Adrenal gland (tissue), 12 donors: ENCODE data around the gene GZMB. TPM values are rescaled to one million over a fixed set of nuclear protein-coding genes. Genes with fewer than 3 reads are reported as not detected.

Experiments
- DNase-seq, 7 donors: peaks; one replicate each; pipeline ENCODE4 v3.0.0-alpha.2; 2019 to 2020
- H3K27ac ChIP-seq, 5 donors: fragments of 200-600 bp; sonication (generic) in 4 of 5; 1 replicate in 3 of 5; 2 replicates in 2 of 5; pipeline versions ENCODE4 v1.5.1 to v1.8.0; 2016 to 2020; ENCODE audit warnings: mild to moderate bottlenecking in 1 of 5
- H3K27me3 ChIP-seq: fragments of 200-600 bp; 2 replicates; pipeline ENCODE4 v1.8.0; 2021
- H3K36me3 ChIP-seq, 2 donors: fragments of 200-600 bp; replicated peaks in 1 of 2; 1 replicate in 1 of 2; 2 replicates in 1 of 2; pipeline versions ENCODE4 v1.5.1 to v1.8.0; 2018 to 2022
- H3K4me1 ChIP-seq, 2 donors: fragments of 200-600 bp; replicated peaks in 1 of 2; 1 replicate in 1 of 2; 2 replicates in 1 of 2; pipeline versions ENCODE4 v1.5.1 to v1.8.0; 2018 to 2021
- H3K4me3 ChIP-seq, 4 donors: fragments of 200-600 bp; sonication (generic) in 3 of 4; one replicate each; pipeline ENCODE4 v1.5.1; 2016 to 2018
- H3K9me3 ChIP-seq, 3 donors: fragments of 200-600 bp; sonication (generic) in 1 of 3; replicated peaks in 1 of 3; 1 replicate in 2 of 3; 2 replicates in 1 of 3; pipeline versions ENCODE4 v1.5.1 to v1.8.0; 2016 to 2021
- CTCF ChIP-seq, 6 experiments: fragments of 450-650 bp in 4 of 6; fragments of 200-600 bp in 2 of 6; sonication (generic) in 1 of 6; IDR thresholded peaks; 1 replicate in 5 of 6; 2 replicates in 1 of 6; pipeline versions ENCODE4 v1.5.1 to v1.8.0; 2016 to 2021; ENCODE audit warnings: antibody characterized with exemption in 6 of 6, mild to moderate bottlenecking in 2 of 6, moderate library complexity in 1 of 6
- POLR2A ChIP-seq, 2 donors: fragments of 450-650 bp; IDR thresholded peaks; one replicate each; pipeline ENCODE4 v1.6.1; 2017; ENCODE audit warnings: antibody characterized with exemption in 2 of 2, mild to moderate bottlenecking in 2 of 2, moderate library complexity in 1 of 2
- WGBS, 4 donors: extraction: QIAGEN DNeasy Blood & Tissue Kit in 2 of 4; methylation state at CpG; one replicate each; pipeline versions ENCODE4 v1.1.5 to v1.1.7; 2013 to 2017; 5-methylcytosine and 5-hydroxymethylcytosine counted together
- intact Hi-C, 2 donors: fragments of 100-400 bp; cut with DNase I; formaldehyde crosslinking; loops; one replicate each; pipeline versions ENCODE4 v1.14.1 to v1.15.0; 2022 to 2023
- polyA plus RNA-seq, 3 donors: library from polyadenylated mRNA; stranded (reverse); fragments of 200-250 nt in 2 of 3; fragments of 350-450 nt in 1 of 3; fragmentation: Illumina TruSeq in 1 of 3; extraction: RNeasy Lipid Tissue Mini Kit (QIAGEN cat#74804) in 1 of 3; gene quantifications; one replicate each; pipeline ENCODE4 v1.2.3, GENCODE V29; 2013 to 2014
- total RNA-seq, 9 donors: library from RNA; depleted of rRNA in 4 of 9; stranded (reverse); fragments of >200 nt in 4 of 9; fragments of 120-200 nt in 1 of 9; fragmentation: NEBNext Ultra II Directional in 1 of 9; extraction: Animal tissue kit (Norgen Biotek cat#: 25700) in 1 of 9; gene quantifications; one replicate each; pipeline versions ENCODE4 v1.1.0 to v1.2.4, GENCODE V29; 2013 to 2023
- donor health status: healthy with polysubstance abuse.
- donor health status: Bipolar disorder and iron deficiency.
- donor health status: DM: yes; HTN: yes; CAD: no.
- donor health status: DM: no; HTN: no; CAD: no.
- donor health status: DM: no; HTN: no; CAD: no.
- donor health status: DM: yes; HTN: yes; CAD: no.

Gene GZMB
- total and polyA plus RNA-seq, 12 donors, result 0.39 to 5.6 (median 1.6) TPM; not detected in 2

- H3K27ac ChIP-seq, result no peak overlapping the region
- no peak for TF ChIP-seq CTCF (IDR thresholded peaks at IDR 0.05)
- no peak for TF ChIP-seq POLR2A (IDR thresholded peaks at IDR 0.05)
- no peaks in the 10 kb centered on the region for H3K36me3 ChIP-seq
- H3K27me3 ChIP-seq, result no peaks in the 10 kb centered on the region
- no peaks in the 10 kb centered on the region for H3K9me3 ChIP-seq
- H3K4me3 ChIP-seq, result no peak overlapping the region
- no peak for DNase-seq
- H3K4me1 ChIP-seq, result no peaks in the 10 kb centered on the region
- intact Hi-C loops, result no loop called here
- WGBS, 4 donors, result 75 to 81% (median 80%) methylated on average over 3 of the region's 3 CpGs
Observed at GRCh38 chr14:24639270-24639669, 5.3 kb upstream of the GZMB start.

DNA sequence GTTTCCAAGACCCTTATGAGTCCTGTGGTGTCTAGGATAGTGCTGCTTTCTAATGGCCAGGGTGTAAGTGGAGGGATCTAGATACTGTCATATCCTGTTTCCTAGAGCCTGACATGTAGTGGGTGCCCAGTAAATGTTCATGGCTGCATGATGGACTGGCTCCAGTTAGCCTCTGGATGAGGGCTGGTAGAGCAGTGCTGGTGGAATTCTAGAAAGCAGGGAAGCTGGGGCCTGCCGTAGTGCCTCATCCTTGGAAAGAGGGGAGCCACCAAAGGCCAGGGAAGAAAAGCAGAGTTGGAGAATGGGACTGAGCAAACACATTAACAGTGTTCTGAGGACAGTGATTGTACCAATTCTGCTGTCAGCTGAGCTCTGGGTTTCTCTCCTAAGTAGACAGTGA, 637 bp downstream of the GZMB start:
- H3K4me1 ChIP-seq, result no peaks in the 10 kb centered on the region
- no peak overlapping the region for H3K4me3 ChIP-seq
- intact Hi-C loops, result no loop called here
- TF ChIP-seq POLR2A (IDR thresholded peaks at IDR 0.05) (no peak), CTCF (IDR thresholded peaks at IDR 0.05) (no peak)
- H3K27ac ChIP-seq, result no peak overlapping the region
- WGBS, 4 donors, result 67 to 100% (median 83%) methylated on average over 1 of the region's 1 CpG
- no peaks in the 10 kb centered on the region for H3K27me3 ChIP-seq
- no peaks in the 10 kb centered on the region for H3K9me3 ChIP-seq
- H3K36me3 ChIP-seq, result no peaks in the 10 kb centered on the region
- DNase-seq, result no peak

- H3K4me3 ChIP-seq, result no peak overlapping the region
- intact Hi-C loops, result no loop called here
- WGBS, 4 donors, result 56 to 74% (median 58%) methylated on average over 5 to 6 of the region's 6 CpGs
Observed at GRCh38 chr14:24632761-24633160, 1.2 kb downstream of the GZMB start.

DNA sequence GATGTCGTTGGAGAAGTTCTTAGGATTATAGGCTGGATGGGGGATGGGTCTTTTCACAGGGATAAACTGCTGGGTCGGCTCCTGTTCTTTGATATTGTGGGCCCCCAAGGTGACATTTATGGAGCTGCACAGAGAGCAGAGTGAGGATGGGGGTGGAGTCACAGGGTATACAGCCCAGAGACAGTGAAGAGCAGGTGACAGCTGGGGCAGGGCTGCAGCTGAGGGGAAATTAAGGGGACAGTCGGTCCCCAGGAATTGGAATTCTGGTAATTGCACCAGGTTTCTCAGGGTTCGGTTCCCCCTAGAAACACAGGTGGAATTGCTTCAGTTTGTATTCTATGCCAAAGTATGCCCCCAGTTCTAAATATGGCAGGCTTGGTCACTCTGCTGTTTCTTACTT, 1.7 kb downstream of the GZMB start:
- DNase-seq, result no peak
- H3K27ac ChIP-seq, result no peak overlapping the region
- TF ChIP-seq POLR2A (IDR thresholded peaks at IDR 0.05), result no peak
- no peak for TF ChIP-seq CTCF (IDR thresholded peaks at IDR 0.05)
- intact Hi-C loops, result no loop called here
- no peaks in the 10 kb centered on the region for H3K9me3 ChIP-seq
- no peaks in the 10 kb centered on the region for H3K27me3 ChIP-seq
- H3K4me3 ChIP-seq, result no peak overlapping the region
- H3K36me3 ChIP-seq, result no peaks in the 10 kb centered on the region
- no peaks in the 10 kb centered on the region for H3K4me1 ChIP-seq
- WGBS, 4 donors, result 49 to 66% (median 60%) methylated on average over 3 to 4 of the region's 4 CpGs

More at GRCh38 chr14:24632761-24633160, 1.2 kb downstream of the GZMB start:
- no peaks in the 10 kb centered on the region for H3K36me3 ChIP-seq
- DNase-seq, result no peak
- no peak for TF ChIP-seq POLR2A (IDR thresholded peaks at IDR 0.05)
- no peak for TF ChIP-seq CTCF (IDR thresholded peaks at IDR 0.05)
- no peaks in the 10 kb centered on the region for H3K4me1 ChIP-seq
- H3K27ac ChIP-seq, result no peak overlapping the region
- no peaks in the 10 kb centered on the region for H3K27me3 ChIP-seq
- H3K9me3 ChIP-seq, result no peaks in the 10 kb centered on the region
